OCI-LY7 (cell line): ENCODE results near the gene TBPL2.
"Not testable (repeated sequence)": the region's sequence is repeated elsewhere in the genome, so short reads cannot be mapped to it uniquely, and the experiment has no call there.

Experiments used
- EZH2phosphoT487 ChIP-seq: fragments of 200-600 bp; sonication (generic); IDR thresholded peaks from 2 replicates; pipeline ENCODE4 v1.6.1; 2018; ENCODE audit warnings: low read depth, borderline replicate concordance, mild to moderate bottlenecking, mixed run types, antibody characterized with exemption, low read length, moderate library complexity, mixed read lengths
- TF ChIP-seq, protein P1 (sequence below): fragments of 200-600 bp; sonication (generic); conservative IDR thresholded peaks from 2 replicates; pipeline ENCODE4 v1.5.1; 2014; ENCODE audit warnings: mild to moderate bottlenecking, antibody characterized with exemption, low read length, moderate library complexity, mixed read lengths

GRCh38 chr14:55422338-55422737 is 18.1 kb downstream of the TBPL2 start:
- TF ChIP-seq, protein P1, sequence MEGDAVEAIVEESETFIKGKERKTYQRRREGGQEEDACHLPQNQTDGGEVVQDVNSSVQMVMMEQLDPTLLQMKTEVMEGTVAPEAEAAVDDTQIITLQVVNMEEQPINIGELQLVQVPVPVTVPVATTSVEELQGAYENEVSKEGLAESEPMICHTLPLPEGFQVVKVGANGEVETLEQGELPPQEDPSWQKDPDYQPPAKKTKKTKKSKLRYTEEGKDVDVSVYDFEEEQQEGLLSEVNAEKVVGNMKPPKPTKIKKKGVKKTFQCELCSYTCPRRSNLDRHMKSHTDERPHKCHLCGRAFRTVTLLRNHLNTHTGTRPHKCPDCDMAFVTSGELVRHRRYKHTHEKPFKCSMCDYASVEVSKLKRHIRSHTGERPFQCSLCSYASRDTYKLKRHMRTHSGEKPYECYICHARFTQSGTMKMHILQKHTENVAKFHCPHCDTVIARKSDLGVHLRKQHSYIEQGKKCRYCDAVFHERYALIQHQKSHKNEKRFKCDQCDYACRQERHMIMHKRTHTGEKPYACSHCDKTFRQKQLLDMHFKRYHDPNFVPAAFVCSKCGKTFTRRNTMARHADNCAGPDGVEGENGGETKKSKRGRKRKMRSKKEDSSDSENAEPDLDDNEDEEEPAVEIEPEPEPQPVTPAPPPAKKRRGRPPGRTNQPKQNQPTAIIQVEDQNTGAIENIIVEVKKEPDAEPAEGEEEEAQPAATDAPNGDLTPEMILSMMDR = not testable (repeated sequence)
- TF ChIP-seq EZH2phosphoT487 = not testable (repeated sequence)
